Aorta (tissue), 5 donors: ENCODE measurements around the gene PGLYRP1. TPM values are rescaled to one million over a fixed set of nuclear protein-coding genes. Genes with fewer than 3 reads are reported as not detected.

ENCODE experiments used
- ATAC-seq: fragments of 200-7000 bp; cut with Tn5 transposase; one replicate; pipeline ENCODE4 v1.9.1; 2022; ENCODE audit warnings: moderate library complexity; ENCODE audit not compliant: low FRiP score
- DNase-seq, 2 donors: peaks; one replicate each; pipeline ENCODE4 v3.0.0-alpha.2; 2020
- H3K27ac ChIP-seq, 2 donors: one replicate each; pipeline ENCODE4 v1.5.1; 2013; ENCODE audit warnings: low read length in 2 of 2, mild to moderate bottlenecking in 2 of 2, moderate library complexity in 2 of 2, control low read depth in 1 of 2, inconsistent platforms in 1 of 2, low read depth in 1 of 2
- H3K27me3 ChIP-seq, 2 donors: one replicate each; pipeline ENCODE4 v1.6.1; 2013; ENCODE audit warnings: control low read depth in 1 of 2, low read length in 1 of 2, mild to moderate bottlenecking in 1 of 2, moderate library complexity in 1 of 2; ENCODE audit not compliant: insufficient read depth in 2 of 2, control insufficient read depth in 1 of 2
- H3K36me3 ChIP-seq, 2 donors: one replicate each; pipeline ENCODE4 v1.6.1; 2013; ENCODE audit warnings: control low read depth in 1 of 2, low read length in 1 of 2, mild to moderate bottlenecking in 1 of 2; ENCODE audit not compliant: insufficient read depth in 2 of 2, control insufficient read depth in 1 of 2
- H3K4me1 ChIP-seq, 2 donors: one replicate each; pipeline ENCODE4 v1.6.1; 2013; ENCODE audit warnings: low read length in 2 of 2, control low read depth in 1 of 2, mild to moderate bottlenecking in 1 of 2, moderate library complexity in 1 of 2; ENCODE audit not compliant: insufficient read depth in 2 of 2, control insufficient read depth in 1 of 2
- H3K4me3 ChIP-seq, 2 donors: one replicate each; pipeline ENCODE4 v1.5.1; 2013; ENCODE audit warnings: low read length in 2 of 2, control low read depth in 1 of 2, mild to moderate bottlenecking in 1 of 2
- H3K9me3 ChIP-seq: one replicate; pipeline ENCODE4 v1.6.1; 2013; ENCODE audit warnings: mild to moderate bottlenecking, low read length; ENCODE audit not compliant: control insufficient read depth
- WGBS, 2 donors: extraction: QIAGEN DNeasy Blood & Tissue Kit; methylation state at CpG; one replicate each; pipeline ENCODE4 v1.1.7; 2013; 5-methylcytosine and 5-hydroxymethylcytosine counted together
- intact Hi-C, 2 donors: fragments of 100-400 bp; cut with DNase I; formaldehyde crosslinking; loops; one replicate each; pipeline versions ENCODE4 v1.14.2 to v1.15.0; 2022
- polyA plus RNA-seq, 2 donors: library from polyadenylated mRNA; stranded (reverse); fragments of 200-250 nt; gene quantifications; one replicate each; pipeline ENCODE4 v1.2.3, GENCODE V29; 2013
- total RNA-seq, 2 donors: library from RNA; stranded (reverse); fragmentation: NEBNext Ultra II Directional; extraction: Animal tissue kit (Norgen Biotek cat#: 25700); gene quantifications; one replicate each; pipeline ENCODE4 v1.2.1, GENCODE V29; 2021
- donor health status: healthy with polysubstance abuse.
- donor health status: Bipolar disorder and iron deficiency.
- donor health status: DM: no; HTN: no; CAD: no.
- donor health status: DM: no; HTN: no; CAD: no.
- donor health status: DM: yes; HTN: yes; CAD: no.

The PGLYRP1 gene
- total and polyA plus RNA-seq, 4 donors = 1.4 to 1.9 TPM; not detected in 2

GRCh38 chr19:46015687-46016425, 7.0 kb downstream of the PGLYRP1 start:
- intact Hi-C loops = no loop called here
- peak overlapping the region; percentile 41 to 69 for H3K4me3 ChIP-seq
- H3K27ac ChIP-seq = no peak overlapping the region
- no peaks in the 10 kb centered on the region for H3K9me3 ChIP-seq
- peak; percentile 34 for ATAC-seq
- H3K27me3 ChIP-seq = no peaks in the 10 kb centered on the region
- no peaks in the 10 kb centered on the region for H3K4me1 ChIP-seq
- 2 to 6% methylated on average over 29 to 63 of the region's 63 CpGs for WGBS, 2 donors
- no peaks in the 10 kb centered on the region for H3K36me3 ChIP-seq
- peak in 1 of 2 donors; percentile 44 for DNase-seq

GRCh38 chr19:46014941-46015686, 7.7 kb downstream of the PGLYRP1 start:
- Histone ChIP-seq H3K36me3 (no peaks in the 10 kb centered on the region), H3K27me3 (no peaks in the 10 kb centered on the region), H3K4me1 (no peaks in the 10 kb centered on the region), H3K9me3 (no peaks in the 10 kb centered on the region), H3K4me3 (no peak overlapping the region), H3K27ac (no peak overlapping the region)
- intact Hi-C loops = no loop called here
- WGBS, 2 donors = 4 to 5% methylated on average over 53 to 74 of the region's 74 CpGs
- DNase-seq (peak; percentile 60 to 88), ATAC-seq (peak; percentile 71)

GRCh38 chr19:46014534-46014933, 8.3 kb downstream of the PGLYRP1 start:
- WGBS, 2 donors = 57% methylated on average over 8 of the region's 8 CpGs
- DNase-seq (no peak), ATAC-seq (no peak)
- H3K4me1 ChIP-seq = no peaks in the 10 kb centered on the region
- H3K9me3 ChIP-seq = no peaks in the 10 kb centered on the region
- H3K36me3 ChIP-seq = no peaks in the 10 kb centered on the region
- intact Hi-C loops = no loop called here
- no peaks in the 10 kb centered on the region for H3K27me3 ChIP-seq
- no peak overlapping the region for H3K4me3 ChIP-seq
- H3K27ac ChIP-seq = no peak overlapping the region

GRCh38 chr19:46009530-46010510, 13.0 kb downstream of the PGLYRP1 start:
- 51 to 61% methylated on average over 25 to 28 of the region's 28 CpGs for WGBS, 2 donors
- Histone ChIP-seq H3K4me1 (no peaks in the 10 kb centered on the region), H3K9me3 (no peaks in the 10 kb centered on the region), H3K27me3 (no peaks in the 10 kb centered on the region), H3K27ac (no peak overlapping the region), H3K4me3 (no peak overlapping the region), H3K36me3 (no peaks in the 10 kb centered on the region)
- ATAC-seq (peak; percentile 71), DNase-seq (peak; percentile 62 to 91)
- intact Hi-C loops = no loop called here

GRCh38 chr19:46006411-46006810, 16.4 kb downstream of the PGLYRP1 start:
- H3K4me1 ChIP-seq = no peaks in the 10 kb centered on the region
- DNase-seq (peak in 1 of 2 donors; percentile 19), ATAC-seq (no peak)
- H3K4me3 ChIP-seq = no peak overlapping the region
- H3K27me3 ChIP-seq = no peaks in the 10 kb centered on the region
- WGBS, 2 donors = 96 to 97% methylated on average over 13 of the region's 13 CpGs
- intact Hi-C loops = no loop called here
- no peaks in the 10 kb centered on the region for H3K36me3 ChIP-seq
- no peaks in the 10 kb centered on the region for H3K9me3 ChIP-seq
- no peak overlapping the region for H3K27ac ChIP-seq

- intact Hi-C loops = no loop called here
- 96 to 97% methylated on average over 15 of the region's 15 CpGs for WGBS, 2 donors
- Histone ChIP-seq H3K4me3 (no peak overlapping the region), H3K36me3 (no peaks in the 10 kb centered on the region), H3K4me1 (no peaks in the 10 kb centered on the region), H3K9me3 (no peaks in the 10 kb centered on the region), H3K27me3 (no peaks in the 10 kb centered on the region), H3K27ac (no peak overlapping the region)
- DNase-seq (peak in 1 of 2 donors; percentile 21), ATAC-seq (no peak)
Measured at GRCh38 chr19:46002678-46003275, 20.1 kb downstream of the PGLYRP1 start.

GRCh38 chr19:46000491-46001246, 22.2 kb downstream of the PGLYRP1 start:
- Histone ChIP-seq H3K27ac (no peak overlapping the region), H3K36me3 (no peaks in the 10 kb centered on the region), H3K4me3 (no peak overlapping the region), H3K27me3 (no peaks in the 10 kb centered on the region), H3K4me1 (no peaks in the 10 kb centered on the region), H3K9me3 (no peaks in the 10 kb centered on the region)
- 10 to 18% methylated on average over 25 to 34 of the region's 34 CpGs for WGBS, 2 donors
- ATAC-seq (peak; percentile 46), DNase-seq (peak in 1 of 2 donors; percentile 52)
- intact Hi-C loops = no loop called here
